Measurements from ENCODE around the gene ANKRD55.

The ANKRD55 gene

DNA sequence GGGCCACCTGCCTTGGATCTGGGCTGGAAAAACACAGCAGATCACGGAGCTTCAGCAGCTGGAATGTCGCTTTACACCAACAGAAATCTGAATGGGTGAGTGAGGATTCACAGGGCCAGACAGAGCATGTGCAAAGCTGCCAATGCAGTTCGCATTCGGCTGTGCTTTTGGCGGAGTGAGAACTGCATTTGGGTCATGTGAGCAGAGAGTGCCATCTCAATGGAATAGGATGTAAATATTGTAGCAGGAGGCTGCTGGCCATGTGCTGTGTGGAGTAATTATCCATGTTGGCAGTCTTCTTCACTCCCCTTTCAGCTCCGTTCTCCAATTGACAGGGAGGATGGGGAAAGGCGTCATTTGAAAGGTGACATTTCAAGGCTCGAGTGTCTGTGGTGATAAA is at the start of gene ANKRD55:
Gene ANKRD55, minus strand, starts transcription at position 101 of the 400 bp plus-strand sequence. CDS start 417 bp downstream, outside the sequence.
- DNase-seq (ENCODE audit: low spot score in 2 of 2) (no peak), ATAC-seq (replicated peaks; ENCODE audit: extremely low read depth, poor library complexity, severe bottlenecking) (no peak)
- Mint-ChIP-seq H3K9me3 (no peaks in the 10 kb centered on the region), H3K4me1 (no peaks in the 10 kb centered on the region), H3K36me3 (ENCODE audit: insufficient read depth) (no peaks in the 10 kb centered on the region), H3K27me3 (peaks cover 43% of the 10 kb centered on the region), H3K27ac (ENCODE audit: low read depth) (no peak within 1 kb of the TSS), H3K4me3 (no peak within 1 kb of the TSS)

DNA sequence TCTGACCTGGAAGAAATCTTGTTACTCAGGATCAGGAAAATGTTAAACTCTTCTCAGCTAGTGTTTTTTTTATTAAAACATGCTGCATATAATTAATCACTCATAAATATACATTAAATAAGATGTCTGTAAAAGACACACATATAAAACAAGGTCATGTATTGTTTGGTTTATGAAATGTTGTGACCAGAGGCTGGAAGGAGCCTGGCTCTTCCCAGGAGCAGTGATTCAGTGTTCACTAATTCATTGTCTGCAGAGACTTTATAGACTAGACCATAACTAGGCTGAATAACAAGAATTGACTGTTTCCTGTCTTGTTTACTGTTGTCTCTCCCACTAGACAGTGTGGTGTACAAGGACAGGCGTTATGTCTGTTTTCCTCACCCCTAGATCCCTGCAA is 49.1 kb upstream of the ANKRD55 start:
- no peak for DNase-seq (ENCODE audit: low spot score in 2 of 2)
- no peaks in the 10 kb centered on the region for H3K36me3 Mint-ChIP-seq (ENCODE audit: insufficient read depth)
- no peak overlapping the region for H3K27ac Mint-ChIP-seq (ENCODE audit: low read depth)
- H3K27me3 Mint-ChIP-seq, result peaks cover 8% of the 10 kb centered on the region
- no peak overlapping the region for H3K4me3 Mint-ChIP-seq
- no peaks in the 10 kb centered on the region for H3K9me3 Mint-ChIP-seq
- ATAC-seq (replicated peaks; ENCODE audit: extremely low read depth, poor library complexity, severe bottlenecking), result no peak
- H3K4me1 Mint-ChIP-seq, result no peaks in the 10 kb centered on the region

DNA sequence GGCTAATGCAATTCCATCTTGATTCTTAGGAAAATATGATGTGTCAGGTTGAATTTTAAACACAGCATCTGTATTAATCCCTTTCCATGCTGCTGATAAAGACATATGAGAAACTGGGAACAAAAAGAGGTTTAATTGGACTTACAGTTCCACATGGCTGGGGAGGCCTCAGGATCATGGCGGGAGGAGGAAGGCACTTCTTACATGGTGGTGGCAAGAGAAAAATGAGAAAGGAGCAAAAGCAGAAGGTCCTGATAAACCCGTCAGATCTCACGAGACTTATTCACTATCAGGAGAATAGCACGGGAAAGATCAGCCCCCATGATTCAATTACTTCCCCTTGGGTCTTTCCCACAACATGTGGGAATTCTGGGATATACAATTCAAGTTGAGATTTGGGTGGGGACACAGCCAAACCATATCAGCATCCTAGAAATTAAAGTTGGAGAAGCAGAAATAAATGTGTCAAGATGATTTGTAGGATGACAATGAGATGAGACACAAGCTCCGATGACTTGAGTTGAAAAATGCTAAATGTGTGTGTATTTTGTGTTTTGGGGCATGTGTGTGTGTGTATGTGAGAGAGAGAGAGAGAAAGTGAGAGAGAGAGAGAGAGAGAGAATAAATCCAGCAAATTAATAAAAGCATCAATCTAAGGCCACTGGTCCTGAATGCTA is 48.5 kb upstream of the ANKRD55 start:
- DNase-seq (ENCODE audit: low spot score in 2 of 2) (no peak), ATAC-seq (replicated peaks; ENCODE audit: extremely low read depth, poor library complexity, severe bottlenecking) (no peak)
- Mint-ChIP-seq H3K9me3 (no peaks in the 10 kb centered on the region), H3K4me3 (no peak overlapping the region), H3K27ac (ENCODE audit: low read depth) (no peak overlapping the region), H3K4me1 (no peaks in the 10 kb centered on the region), H3K27me3 (peaks cover 8% of the 10 kb centered on the region), H3K36me3 (ENCODE audit: insufficient read depth) (no peaks in the 10 kb centered on the region)

DNA sequence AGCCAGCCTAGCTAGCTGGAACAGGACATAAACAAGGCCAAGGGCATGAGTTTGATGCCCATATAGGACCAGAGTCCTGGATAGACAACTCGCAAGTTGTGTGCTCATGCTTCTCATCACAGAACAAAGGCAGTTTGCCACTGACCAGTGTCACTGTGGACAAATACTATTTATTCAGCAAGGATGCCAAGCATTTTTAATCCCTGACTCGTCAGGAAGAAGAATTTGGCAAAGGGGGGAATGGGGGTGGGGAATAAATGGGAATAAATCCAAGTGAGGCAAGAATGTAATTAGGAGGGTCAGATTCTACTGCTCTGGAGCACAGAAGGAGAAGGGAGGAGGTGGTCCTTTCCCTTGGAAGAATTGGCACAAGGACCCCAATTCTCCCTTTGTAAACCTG is 46.8 kb upstream of the ANKRD55 start:
- H3K4me3 Mint-ChIP-seq, result no peak overlapping the region
- no peaks in the 10 kb centered on the region for H3K36me3 Mint-ChIP-seq (ENCODE audit: insufficient read depth)
- ATAC-seq (replicated peaks; ENCODE audit: extremely low read depth, poor library complexity, severe bottlenecking) (no peak), DNase-seq (ENCODE audit: low spot score in 2 of 2) (no peak)
- no peak overlapping the region for H3K27ac Mint-ChIP-seq (ENCODE audit: low read depth)
- H3K27me3 Mint-ChIP-seq, result peaks cover 8% of the 10 kb centered on the region
- no peaks in the 10 kb centered on the region for H3K9me3 Mint-ChIP-seq
- no peaks in the 10 kb centered on the region for H3K4me1 Mint-ChIP-seq

DNA sequence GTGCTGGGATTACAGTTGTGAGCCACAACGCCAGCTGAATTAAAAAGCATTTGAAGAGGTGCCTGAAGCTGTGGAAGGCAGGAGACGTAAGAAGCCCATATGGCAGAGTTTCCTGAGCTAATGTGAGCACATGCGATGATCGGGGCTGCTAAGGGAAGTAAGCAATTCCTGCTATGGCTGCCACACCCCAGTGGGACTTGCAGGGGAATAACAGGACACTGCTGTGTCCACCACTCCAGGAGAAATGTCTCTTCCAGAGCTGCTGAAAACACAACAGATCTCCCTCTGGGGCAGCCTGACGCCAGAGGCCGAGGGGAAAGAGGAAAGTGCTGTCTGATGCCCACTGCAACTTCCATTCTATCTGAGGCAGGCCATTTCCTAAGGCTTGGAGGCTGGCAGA is 46.2 kb upstream of the ANKRD55 start:
- no peak for ATAC-seq (replicated peaks; ENCODE audit: extremely low read depth, poor library complexity, severe bottlenecking)
- no peak overlapping the region for H3K4me3 Mint-ChIP-seq
- H3K9me3 Mint-ChIP-seq, result no peaks in the 10 kb centered on the region

DNA sequence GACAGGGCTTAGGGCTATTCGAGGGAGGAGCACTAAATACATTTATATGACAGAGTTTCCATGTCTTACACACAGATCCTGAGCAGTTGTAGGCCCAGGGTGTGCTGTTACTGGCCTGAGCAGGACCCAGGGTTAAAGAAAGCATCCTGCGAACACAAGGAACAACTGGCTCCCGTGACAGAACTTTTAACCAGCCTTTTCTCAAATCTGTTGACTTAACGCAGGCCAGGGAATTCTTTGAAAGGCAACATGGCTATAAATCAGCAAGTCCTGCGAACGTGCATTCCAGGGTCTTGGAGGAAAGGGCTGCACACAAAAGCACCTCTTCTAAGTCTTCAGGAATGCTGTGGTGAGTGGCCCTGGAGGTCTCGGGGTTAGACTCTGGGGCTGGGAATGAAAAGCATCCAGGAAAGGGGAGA is 45.2 kb upstream of the ANKRD55 start:
- ATAC-seq (replicated peaks; ENCODE audit: extremely low read depth, poor library complexity, severe bottlenecking), result no peak
- Mint-ChIP-seq H3K4me1 (no peaks in the 10 kb centered on the region), H3K4me3 (no peak overlapping the region), H3K9me3 (no peaks in the 10 kb centered on the region), H3K27ac (ENCODE audit: low read depth) (no peak overlapping the region), H3K36me3 (ENCODE audit: insufficient read depth) (no peaks in the 10 kb centered on the region), H3K27me3 (peaks cover 8% of the 10 kb centered on the region)
- DNase-seq (ENCODE audit: low spot score in 2 of 2), result no peak

More for the DNA sequence above, 46.2 kb upstream of the ANKRD55 start:
- Mint-ChIP-seq H3K27me3 (peaks cover 8% of the 10 kb centered on the region), H3K4me1 (no peaks in the 10 kb centered on the region), H3K36me3 (ENCODE audit: insufficient read depth) (no peaks in the 10 kb centered on the region), H3K27ac (ENCODE audit: low read depth) (no peak overlapping the region)
- no peak for DNase-seq (ENCODE audit: low spot score in 2 of 2)

DNA sequence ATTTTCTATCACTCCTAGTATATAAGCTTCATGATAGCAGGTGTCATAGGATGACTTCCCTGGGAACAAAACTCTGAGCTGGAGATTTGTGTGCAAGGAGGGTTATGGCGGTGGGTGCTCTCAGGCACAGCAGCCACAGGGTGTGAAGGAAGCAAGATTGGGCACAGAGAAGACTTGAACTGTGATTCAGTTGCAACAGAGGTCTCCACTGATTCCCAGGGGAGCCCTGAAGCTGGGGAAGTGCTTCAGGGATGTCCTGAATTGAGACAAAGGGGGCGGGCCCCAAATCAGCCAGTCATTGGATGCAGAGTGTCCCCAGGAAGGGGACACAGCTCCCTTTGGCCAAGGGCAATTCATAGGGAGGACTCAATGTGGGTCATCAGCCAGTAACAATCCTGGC is 44.4 kb upstream of the ANKRD55 start:
- Mint-ChIP-seq H3K27ac (ENCODE audit: low read depth) (no peak overlapping the region), H3K27me3 (peaks cover 8% of the 10 kb centered on the region), H3K4me3 (no peak overlapping the region), H3K9me3 (no peaks in the 10 kb centered on the region), H3K36me3 (ENCODE audit: insufficient read depth) (no peaks in the 10 kb centered on the region), H3K4me1 (no peaks in the 10 kb centered on the region)
- DNase-seq (ENCODE audit: low spot score in 2 of 2), result no peak
- no peak for ATAC-seq (replicated peaks; ENCODE audit: extremely low read depth, poor library complexity, severe bottlenecking)

DNA sequence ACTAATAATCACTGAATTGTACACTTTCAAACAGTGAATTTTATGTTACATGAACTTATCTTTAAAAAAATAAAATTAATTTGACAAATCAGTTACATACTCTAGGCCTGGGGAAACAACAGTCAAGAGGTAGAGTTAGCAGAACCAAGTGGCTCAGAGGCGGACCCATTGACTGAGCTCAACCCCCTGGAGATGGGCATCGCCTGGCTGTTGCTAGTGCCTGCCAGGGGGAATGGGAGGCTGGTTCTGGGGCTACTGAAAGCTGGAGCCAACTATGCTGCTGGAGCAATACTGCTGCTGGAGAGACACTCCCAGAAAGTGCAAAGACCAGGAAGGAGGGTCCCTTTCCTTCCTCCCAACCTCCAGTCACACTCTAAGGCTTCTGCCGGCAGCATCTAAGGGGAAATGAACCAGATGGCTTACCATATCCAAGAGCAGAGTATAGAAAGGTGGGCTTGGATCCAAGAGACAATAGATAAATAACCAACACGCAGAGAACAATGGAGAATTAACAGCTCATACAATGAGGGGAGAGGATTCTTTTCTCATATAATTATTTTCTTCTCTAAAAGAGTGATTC is 40.3 kb upstream of the ANKRD55 start:
- Mint-ChIP-seq H3K4me3 (no peak overlapping the region), H3K36me3 (ENCODE audit: insufficient read depth) (peaks cover 2% of the 10 kb centered on the region), H3K27ac (ENCODE audit: low read depth) (no peak overlapping the region), H3K4me1 (peaks cover 6% of the 10 kb centered on the region), H3K27me3 (peaks cover 21% of the 10 kb centered on the region), H3K9me3 (no peaks in the 10 kb centered on the region)
- DNase-seq (ENCODE audit: low spot score in 2 of 2) (no peak), ATAC-seq (replicated peaks; ENCODE audit: extremely low read depth, poor library complexity, severe bottlenecking) (no peak)

DNA sequence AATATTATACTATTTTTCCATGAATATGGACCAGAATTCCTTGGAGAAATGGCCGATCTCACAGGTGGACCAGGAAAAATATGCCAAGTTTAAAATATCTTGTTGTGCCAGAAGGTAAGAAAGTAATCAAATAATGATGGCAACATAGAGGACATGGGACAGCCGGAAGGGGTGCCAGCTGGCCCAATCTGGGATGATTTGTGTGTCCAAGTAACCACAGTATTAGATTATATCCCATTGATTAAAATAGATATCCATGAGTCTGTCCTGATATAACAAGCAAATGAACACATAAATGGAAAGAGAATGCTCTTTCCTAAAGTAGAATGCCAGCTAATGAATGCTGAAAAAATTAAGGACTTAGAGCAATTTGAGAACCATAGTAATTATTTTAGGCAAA is 39.6 kb upstream of the ANKRD55 start:
- DNase-seq (ENCODE audit: low spot score in 2 of 2), result no peak
- peaks cover 18% of the 10 kb centered on the region for H3K27me3 Mint-ChIP-seq
- no peaks in the 10 kb centered on the region for H3K9me3 Mint-ChIP-seq
- H3K36me3 Mint-ChIP-seq (ENCODE audit: insufficient read depth), result peaks cover 2% of the 10 kb centered on the region
- H3K4me3 Mint-ChIP-seq, result no peak overlapping the region
- no peak for ATAC-seq (replicated peaks; ENCODE audit: extremely low read depth, poor library complexity, severe bottlenecking)
- H3K4me1 Mint-ChIP-seq, result peaks cover 6% of the 10 kb centered on the region
- H3K27ac Mint-ChIP-seq (ENCODE audit: low read depth), result no peak overlapping the region

DNA sequence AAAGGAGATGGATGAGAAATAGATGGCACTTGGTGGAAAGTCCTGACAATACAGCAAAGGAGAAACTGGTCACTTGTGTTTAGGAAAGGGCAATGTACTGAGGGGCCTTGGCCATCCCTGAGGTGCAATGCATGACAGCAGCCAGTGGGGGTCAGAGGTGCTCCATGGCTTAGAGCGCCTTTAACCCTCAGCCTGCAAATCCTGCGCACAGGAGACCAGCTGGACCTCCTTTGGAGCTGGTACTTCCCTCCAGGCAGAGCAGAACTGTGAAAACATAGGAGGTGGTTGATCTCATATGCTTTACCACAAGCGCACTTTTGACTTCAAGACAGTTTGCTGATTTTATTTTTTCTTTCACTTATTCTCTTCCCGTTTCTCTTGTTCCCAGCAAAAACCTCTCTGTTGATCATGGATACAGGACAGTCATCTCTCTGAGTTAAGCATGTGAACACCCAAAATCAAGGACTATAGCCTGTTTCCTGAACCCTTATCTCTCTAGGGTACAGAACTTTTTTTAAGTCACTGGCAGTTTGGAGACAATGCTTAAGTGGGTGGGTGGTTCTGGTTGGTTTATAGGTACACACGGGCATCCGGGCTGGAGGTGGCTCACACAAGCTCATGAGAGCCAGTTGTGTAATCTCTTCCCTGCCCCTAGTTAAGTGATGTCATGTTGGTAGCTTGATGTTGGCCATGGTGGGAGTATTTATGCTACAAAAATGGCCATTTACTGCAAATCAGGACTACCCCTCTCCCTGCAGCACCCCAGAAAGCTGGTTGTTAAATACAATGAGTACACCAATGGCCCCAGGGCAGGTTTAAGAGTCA is 37.6 kb upstream of the ANKRD55 start:
- DNase-seq (ENCODE audit: low spot score in 2 of 2), result peak; percentile 40 to 55
- no peak overlapping the region for H3K27ac Mint-ChIP-seq (ENCODE audit: low read depth)
- no peaks in the 10 kb centered on the region for H3K9me3 Mint-ChIP-seq
- no peak overlapping the region for H3K4me3 Mint-ChIP-seq
- peak; percentile 86 for ATAC-seq (replicated peaks; ENCODE audit: extremely low read depth, poor library complexity, severe bottlenecking)
- peaks cover 6% of the 10 kb centered on the region for H3K4me1 Mint-ChIP-seq
- peaks cover 2% of the 10 kb centered on the region for H3K36me3 Mint-ChIP-seq (ENCODE audit: insufficient read depth)
- peaks cover 24% of the 10 kb centered on the region for H3K27me3 Mint-ChIP-seq

DNA sequence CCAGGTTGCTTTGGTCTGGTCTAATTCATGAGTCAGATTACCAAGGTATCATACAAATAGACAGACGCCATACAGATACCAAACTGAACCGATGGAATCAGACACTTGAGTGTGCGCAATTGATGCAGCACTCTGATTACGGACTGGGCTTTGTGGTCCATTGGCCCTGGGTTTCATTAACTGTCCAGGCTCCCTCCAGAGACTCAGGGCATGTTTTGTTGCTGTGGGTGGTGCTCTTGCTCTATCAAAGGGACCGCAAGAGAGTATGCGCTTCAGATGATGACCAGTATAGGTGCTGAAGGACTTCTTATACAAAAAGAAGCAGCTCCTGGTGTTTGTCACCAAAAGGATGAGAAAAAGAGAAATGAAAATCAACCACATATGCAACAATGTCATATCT is 36.9 kb upstream of the ANKRD55 start:
- ATAC-seq (replicated peaks; ENCODE audit: extremely low read depth, poor library complexity, severe bottlenecking) (no peak), DNase-seq (ENCODE audit: low spot score in 2 of 2) (no peak)
- peaks cover 24% of the 10 kb centered on the region for H3K27me3 Mint-ChIP-seq
- H3K36me3 Mint-ChIP-seq (ENCODE audit: insufficient read depth), result peaks cover 2% of the 10 kb centered on the region
- no peaks in the 10 kb centered on the region for H3K9me3 Mint-ChIP-seq
- H3K27ac Mint-ChIP-seq (ENCODE audit: low read depth), result no peak overlapping the region
- no peak overlapping the region for H3K4me3 Mint-ChIP-seq
- peaks cover 6% of the 10 kb centered on the region for H3K4me1 Mint-ChIP-seq

DNA sequence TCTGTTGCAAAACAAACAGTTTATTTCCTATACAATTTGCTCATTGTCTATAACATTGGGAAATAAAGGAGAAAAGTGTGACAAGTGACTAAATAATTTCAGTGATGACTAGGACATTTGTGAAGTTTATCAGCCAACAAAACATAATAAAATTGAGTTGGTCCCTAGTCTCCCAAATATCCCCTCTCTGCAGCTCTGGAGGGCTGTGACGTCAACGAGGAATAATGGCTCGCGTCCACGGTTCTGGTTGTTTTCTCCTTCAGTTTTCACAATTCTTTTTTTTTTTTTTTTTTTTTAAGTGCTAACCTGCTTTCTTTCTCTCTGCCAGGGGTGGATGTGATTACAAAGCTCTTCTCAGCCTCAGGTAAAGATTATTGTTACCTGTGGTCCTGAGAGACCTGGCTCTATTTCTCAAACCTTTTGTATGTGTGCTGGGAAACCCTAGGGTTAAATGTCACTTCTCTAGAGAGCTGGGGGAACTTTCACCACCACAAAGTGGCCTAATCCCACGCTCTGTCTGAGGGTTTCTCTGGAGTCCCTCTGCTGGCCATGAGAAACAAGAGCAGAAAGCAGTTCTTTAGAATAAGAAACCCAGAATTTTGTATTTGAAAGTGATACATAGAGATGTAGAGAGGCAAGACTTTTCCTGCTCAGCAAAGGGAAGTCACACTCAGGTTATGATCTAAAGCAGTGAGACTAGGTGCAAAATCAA is 36.2 kb upstream of the ANKRD55 start:
- H3K4me3 Mint-ChIP-seq, result no peak overlapping the region
- peaks cover 2% of the 10 kb centered on the region for H3K36me3 Mint-ChIP-seq (ENCODE audit: insufficient read depth)
- DNase-seq (ENCODE audit: low spot score in 2 of 2) (no peak), ATAC-seq (replicated peaks; ENCODE audit: extremely low read depth, poor library complexity, severe bottlenecking) (no peak)
- H3K27me3 Mint-ChIP-seq, result peaks cover 24% of the 10 kb centered on the region
- no peak overlapping the region for H3K27ac Mint-ChIP-seq (ENCODE audit: low read depth)
- peaks cover 6% of the 10 kb centered on the region for H3K4me1 Mint-ChIP-seq
- no peaks in the 10 kb centered on the region for H3K9me3 Mint-ChIP-seq
